Heart left ventricle (tissue), 16 donors: ENCODE measurements around the gene MEAK7. TPM values are rescaled to one million over a fixed set of nuclear protein-coding genes. Genes with fewer than 3 reads are reported as not detected.

Experiments used
- ATAC-seq, 4 donors: fragments of 200-7000 bp; cut with Tn5 transposase; one replicate each; pipeline ENCODE4 v1.9.1; 2020 to 2022; ENCODE audit warnings: moderate library complexity in 4 of 4, mild to moderate bottlenecking in 3 of 4, moderate number of reproducible peaks in 1 of 4
- DNase-seq, 5 donors: peaks; one replicate each; pipeline ENCODE4 v3.0.0-alpha.2; 2020
- H3K27ac ChIP-seq, 12 donors: fragments of 200-600 bp; sonication (generic) in 4 of 12; one replicate each; pipeline versions ENCODE4 v1.5.0 to v1.8.0; 2016 to 2022; ENCODE audit warnings: mild to moderate bottlenecking in 2 of 12
- H3K27me3 ChIP-seq, 9 donors: fragments of 200-600 bp; sonication (generic) in 2 of 9; one replicate each; pipeline versions ENCODE4 v1.5.1 to v1.8.0; 2016 to 2022; ENCODE audit warnings: mild to moderate bottlenecking in 3 of 9
- H3K36me3 ChIP-seq, 9 donors: fragments of 200-600 bp; sonication (generic) in 2 of 9; one replicate each; pipeline versions ENCODE4 v1.5.0 to v1.8.0; 2018 to 2022; ENCODE audit warnings: mild to moderate bottlenecking in 2 of 9
- H3K4me1 ChIP-seq, 12 donors: fragments of 200-600 bp; sonication (generic) in 4 of 12; one replicate each; pipeline versions ENCODE4 v1.5.0 to v1.8.0; 2016 to 2022; ENCODE audit warnings: mild to moderate bottlenecking in 3 of 12
- H3K4me3 ChIP-seq, 12 donors: fragments of 200-600 bp; sonication (generic) in 4 of 12; one replicate each; pipeline versions ENCODE4 v1.5.0 to v1.8.0; 2017 to 2022; ENCODE audit warnings: mild to moderate bottlenecking in 9 of 12, moderate library complexity in 4 of 12
- H3K9me3 ChIP-seq, 12 donors: fragments of 200-600 bp; sonication (generic) in 4 of 12; one replicate each; pipeline versions ENCODE4 v1.5.0 to v1.8.0; 2016 to 2022; ENCODE audit warnings: mild to moderate bottlenecking in 1 of 12
- POLR2A ChIP-seq, 2 donors: fragments of 450-650 bp; IDR thresholded peaks; one replicate each; pipeline ENCODE4 v1.6.1; 2017; ENCODE audit warnings: antibody characterized with exemption in 2 of 2, mild to moderate bottlenecking in 2 of 2, moderate library complexity in 2 of 2
- WGBS, 4 donors: extraction: QIAGEN DNeasy Blood & Tissue Kit in 2 of 4; methylation state at CpG; one replicate each; pipeline versions ENCODE4 v1.1.5 to v1.1.7; 2013 to 2018; 5-methylcytosine and 5-hydroxymethylcytosine counted together
- intact Hi-C, 10 donors: fragments of 100-400 bp; cut with DNase I; formaldehyde crosslinking; loops; one replicate each; pipeline versions ENCODE4 v1.11.1 to v1.14.2; 2022
- polyA plus RNA-seq, 2 donors: library from polyadenylated mRNA; stranded (reverse); fragments of 200-250 nt; gene quantifications; one replicate each; pipeline ENCODE4 v1.2.3, GENCODE V29; 2013
- total RNA-seq, 9 donors: library from RNA; depleted of rRNA in 2 of 9; stranded (reverse); fragments of >200 nt in 2 of 9; fragmentation: NEBNext Ultra II Directional in 3 of 9; extraction: Animal tissue kit (Norgen Biotek cat#: 25700) in 3 of 9; gene quantifications; one replicate each; pipeline versions ENCODE4 v1.1.0 to v1.2.4, GENCODE V29; 2016 to 2023
- TF ChIP-seq, protein P1 (sequence below), 12 donors: fragments of 200-600 bp; sonication (generic) in 4 of 12; IDR thresholded peaks; one replicate each; pipeline versions ENCODE4 v1.5.0 to v1.8.0; 2018 to 2022; ENCODE audit warnings: antibody characterized with exemption in 12 of 12, mild to moderate bottlenecking in 5 of 12
- donor health status: ischemic (EF 13 %, LVEDD 7.1; RV severe dilation, severe dysfunction).
- donor health status: healthy with polysubstance abuse.
- donor health status: DM: no; HTN: yes; CAD: no.
- donor health status: DM: no; HTN: no; CAD: no.
- donor health status: ischemic (EF 25% LVEDD 6.9; RV normal size, moderate dysfunction).
- donor health status: ischemic (EF 25% LVEDD 5.7; RV mildly dilated, moderate dysfunction).
- donor health status: healthy.
- donor health status: DM: yes; HTN: yes; CAD: no.
- donor health status: ischemic (EF 35%, LVEDD 5.7; RV mildly dilated, moderate dysfunction).
- donor health status: nonischemic (EF 11% LVEDD 7.7; RV severe dilation, severe dysfunction).
- donor health status: DM: yes; HTN: yes; CAD: no.
- donor health status: PGD.
- donor health status: ischemic (EF 29% LVEDD 5.4; RV normal size, mild dysfunction).
- donor health status: nonischemic (EF 23%, LVEDD 6.1; RV moderate dilation, normal function).

The MEAK7 gene
- total and polyA plus RNA-seq, 11 donors, result 2.2 to 13.2 (median 5.1) TPM

- Histone ChIP-seq H3K4me3 (no peak overlapping the region), H3K4me1 (peaks cover 0 to 15% (median 8%) of the 10 kb centered on the region in 12 donors), H3K9me3 (peaks cover 0 to 5% (median 0%) of the 10 kb centered on the region in 12 donors), H3K36me3 (no peaks in the 10 kb centered on the region), H3K27me3 (no peaks in the 10 kb centered on the region), H3K27ac (peak overlapping the region in 1 of 12 donors; percentile 2)
- no peak for ATAC-seq
- TF ChIP-seq, protein P1, sequence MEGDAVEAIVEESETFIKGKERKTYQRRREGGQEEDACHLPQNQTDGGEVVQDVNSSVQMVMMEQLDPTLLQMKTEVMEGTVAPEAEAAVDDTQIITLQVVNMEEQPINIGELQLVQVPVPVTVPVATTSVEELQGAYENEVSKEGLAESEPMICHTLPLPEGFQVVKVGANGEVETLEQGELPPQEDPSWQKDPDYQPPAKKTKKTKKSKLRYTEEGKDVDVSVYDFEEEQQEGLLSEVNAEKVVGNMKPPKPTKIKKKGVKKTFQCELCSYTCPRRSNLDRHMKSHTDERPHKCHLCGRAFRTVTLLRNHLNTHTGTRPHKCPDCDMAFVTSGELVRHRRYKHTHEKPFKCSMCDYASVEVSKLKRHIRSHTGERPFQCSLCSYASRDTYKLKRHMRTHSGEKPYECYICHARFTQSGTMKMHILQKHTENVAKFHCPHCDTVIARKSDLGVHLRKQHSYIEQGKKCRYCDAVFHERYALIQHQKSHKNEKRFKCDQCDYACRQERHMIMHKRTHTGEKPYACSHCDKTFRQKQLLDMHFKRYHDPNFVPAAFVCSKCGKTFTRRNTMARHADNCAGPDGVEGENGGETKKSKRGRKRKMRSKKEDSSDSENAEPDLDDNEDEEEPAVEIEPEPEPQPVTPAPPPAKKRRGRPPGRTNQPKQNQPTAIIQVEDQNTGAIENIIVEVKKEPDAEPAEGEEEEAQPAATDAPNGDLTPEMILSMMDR (IDR thresholded peaks at IDR 0.05), result no peak
- TF ChIP-seq POLR2A (IDR thresholded peaks at IDR 0.05), result no peak
- DNase-seq, result no peak
- WGBS, 4 donors, result 55 to 73% (median 67%) methylated on average over 11 of the region's 11 CpGs
- intact Hi-C loops, result no loop called here
Measured at GRCh38 chr16:84537491-84538151, 33.2 kb upstream of the MEAK7 start.

DNA sequence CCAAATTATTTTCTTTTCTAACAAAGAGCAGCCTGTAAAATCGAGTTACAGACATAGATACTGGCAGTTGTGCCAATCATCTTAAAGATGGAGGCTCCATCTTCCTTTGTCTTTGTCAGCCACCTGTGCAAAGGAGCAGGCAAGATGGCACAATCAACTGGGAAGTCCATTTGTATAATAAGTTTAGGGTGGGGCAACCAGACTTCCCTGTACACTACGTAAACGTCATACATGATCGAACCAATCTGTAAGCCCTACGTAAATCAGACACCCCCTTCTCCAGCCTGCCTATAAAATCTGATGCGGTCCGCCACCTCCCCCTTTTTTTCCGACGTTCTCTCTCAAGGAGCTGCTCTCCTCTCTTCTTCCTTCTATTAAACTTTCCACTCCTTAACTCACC is 31.4 kb upstream of the MEAK7 start:
- Histone ChIP-seq H3K36me3 (no peaks in the 10 kb centered on the region), H3K9me3 (peaks cover 0 to 5% (median 0%) of the 10 kb centered on the region in 12 donors), H3K4me1 (peaks cover 7 to 27% (median 20%) of the 10 kb centered on the region in 12 donors), H3K27ac (no peak overlapping the region), H3K27me3 (no peaks in the 10 kb centered on the region), H3K4me3 (no peak overlapping the region)
- no peak for TF ChIP-seq POLR2A (IDR thresholded peaks at IDR 0.05)
- TF ChIP-seq, protein P1 (IDR thresholded peaks at IDR 0.05), result no peak
- intact Hi-C loops, result no loop called here
- DNase-seq (no peak), ATAC-seq (no peak)
- WGBS, 4 donors, result 92 to 94% (median 93%) methylated on average over 9 of the region's 9 CpGs

GRCh38 chr16:84535408-84535807 is 30.9 kb upstream of the MEAK7 start:
- no peak for ATAC-seq
- WGBS, 4 donors, result 65 to 71% (median 70%) methylated on average over 6 of the region's 6 CpGs
- Histone ChIP-seq H3K4me3 (no peak overlapping the region), H3K9me3 (peaks cover 0 to 5% (median 0%) of the 10 kb centered on the region in 12 donors), H3K27ac (no peak overlapping the region), H3K36me3 (no peaks in the 10 kb centered on the region), H3K4me1 (peaks cover 7 to 27% (median 20%) of the 10 kb centered on the region in 12 donors), H3K27me3 (no peaks in the 10 kb centered on the region)
- no peak for TF ChIP-seq POLR2A (IDR thresholded peaks at IDR 0.05)
- TF ChIP-seq, protein P1 (IDR thresholded peaks at IDR 0.05), result no peak
- no peak for DNase-seq
- intact Hi-C loops, result no loop called here

DNA sequence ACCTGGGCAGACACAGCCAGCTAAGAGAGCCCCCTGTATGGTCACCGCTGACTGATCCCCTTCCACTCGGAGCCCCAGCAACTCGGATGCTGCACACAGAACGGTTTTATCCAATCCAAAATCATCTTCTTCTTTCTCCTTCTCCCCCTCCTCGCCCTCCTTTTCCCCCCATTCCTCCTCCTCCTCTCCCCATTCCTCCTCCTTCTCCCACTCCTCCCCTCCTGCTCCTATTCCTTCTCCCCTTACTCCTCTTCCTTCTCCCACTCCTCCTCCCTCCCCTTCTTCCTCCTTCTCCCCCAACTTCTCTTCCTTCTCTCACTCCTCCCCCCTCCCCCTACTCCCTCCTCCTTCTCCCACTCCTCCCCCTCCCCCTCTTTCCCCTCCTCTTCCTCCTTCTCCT is 30.4 kb upstream of the MEAK7 start:
- Histone ChIP-seq H3K27me3 (no peaks in the 10 kb centered on the region), H3K9me3 (peaks cover 0 to 5% (median 0%) of the 10 kb centered on the region in 12 donors), H3K27ac (no peak overlapping the region), H3K4me3 (no peak overlapping the region), H3K4me1 (peaks cover 7 to 27% (median 20%) of the 10 kb centered on the region in 12 donors), H3K36me3 (no peaks in the 10 kb centered on the region)
- ATAC-seq (no peak), DNase-seq (no peak)
- 91 to 96% (median 93%) methylated on average over 5 of the region's 5 CpGs for WGBS, 4 donors
- TF ChIP-seq POLR2A (IDR thresholded peaks at IDR 0.05), result no peak
- TF ChIP-seq, protein P1 (IDR thresholded peaks at IDR 0.05), result no peak
- intact Hi-C loops, result loop anchor here in 1 of 10 donors (5.0 kb wide), 1 partner anchor 62 kb away; no protein-coding TSS in a partner anchor
